ENCODE results near the gene HOXB1. TPM values are rescaled to one million over a fixed set of nuclear protein-coding genes. Genes with fewer than 3 reads are reported as not detected.

Gene HOXB1
- total and polyA plus RNA-seq, 2 of the 8 experiments (the other 6 are each of a cell fraction or from before 2014, with no cell fraction given), result not detected

DNA sequence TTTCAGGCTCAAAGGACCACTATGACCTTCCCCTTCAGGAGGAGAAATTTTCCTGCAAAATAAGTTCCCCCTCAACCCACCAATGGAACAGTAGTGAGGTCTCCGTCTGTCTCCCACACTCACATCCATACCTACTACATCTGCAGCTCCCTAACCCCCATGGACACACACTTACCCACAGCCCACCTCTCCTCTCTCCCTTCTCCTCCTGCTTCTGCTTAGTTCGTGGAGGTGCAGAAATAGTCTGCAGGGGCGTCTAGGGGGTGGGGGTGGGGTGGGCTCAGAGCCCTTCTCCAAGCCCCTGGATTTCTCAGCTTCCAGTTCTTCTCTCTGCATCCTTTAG, 38.4 kb upstream of the HOXB1 start (continued):
- TF ChIP-seq BRCA1 (IDR thresholded peaks at IDR 0.05; ENCODE audit: low read depth, low read length), result no peak
- TF ChIP-seq JUND (IDR thresholded peaks at IDR 0.05; ENCODE audit: low read length), result no peak
- TF ChIP-seq SIRT6 (IDR thresholded peaks at IDR 0.05; ENCODE audit: low read length), result no peak
- TF ChIP-seq CBX8 (IDR thresholded peaks at IDR 0.05; ENCODE audit: borderline replicate concordance, low read depth, low read length), result peak; percentile 16; the same call in 1 of the 2 replicates
- no peak for TF ChIP-seq CTBP2 (IDR thresholded peaks at IDR 0.05; ENCODE audit: borderline replicate concordance, insufficient read depth, insufficient read length, low read length)
- TF ChIP-seq SRF (IDR thresholded peaks at IDR 0.05; ENCODE audit: low read depth, low read length), result no peak
- TF ChIP-seq SAP30 (IDR thresholded peaks at IDR 0.05; ENCODE audit: insufficient read depth, insufficient replicate concordance, low read length), result no peak
